Fibroblast of pulmonary artery (primary cell): ENCODE data around the gene SIVA1.

ENCODE experiments used
- DNase-seq: peaks from one replicate; pipeline ENCODE4 v3.0.0-alpha.2; 2010; ENCODE audit warnings: low read depth
- H3K4me3 ChIP-seq: replicated peaks from 2 replicates; pipeline ENCODE4 v1.5.1; 2011; ENCODE audit warnings: low read depth, mild to moderate bottlenecking, control low read depth, low read length, moderate library complexity
- TF ChIP-seq, protein P1 (sequence below): IDR thresholded peaks from 2 replicates; pipeline ENCODE4 v1.5.1; 2011; ENCODE audit warnings: mild to moderate bottlenecking, control low read depth, low read length, inconsistent platforms; ENCODE audit errors: missing control alignments

SIVA1 gene

DNA sequence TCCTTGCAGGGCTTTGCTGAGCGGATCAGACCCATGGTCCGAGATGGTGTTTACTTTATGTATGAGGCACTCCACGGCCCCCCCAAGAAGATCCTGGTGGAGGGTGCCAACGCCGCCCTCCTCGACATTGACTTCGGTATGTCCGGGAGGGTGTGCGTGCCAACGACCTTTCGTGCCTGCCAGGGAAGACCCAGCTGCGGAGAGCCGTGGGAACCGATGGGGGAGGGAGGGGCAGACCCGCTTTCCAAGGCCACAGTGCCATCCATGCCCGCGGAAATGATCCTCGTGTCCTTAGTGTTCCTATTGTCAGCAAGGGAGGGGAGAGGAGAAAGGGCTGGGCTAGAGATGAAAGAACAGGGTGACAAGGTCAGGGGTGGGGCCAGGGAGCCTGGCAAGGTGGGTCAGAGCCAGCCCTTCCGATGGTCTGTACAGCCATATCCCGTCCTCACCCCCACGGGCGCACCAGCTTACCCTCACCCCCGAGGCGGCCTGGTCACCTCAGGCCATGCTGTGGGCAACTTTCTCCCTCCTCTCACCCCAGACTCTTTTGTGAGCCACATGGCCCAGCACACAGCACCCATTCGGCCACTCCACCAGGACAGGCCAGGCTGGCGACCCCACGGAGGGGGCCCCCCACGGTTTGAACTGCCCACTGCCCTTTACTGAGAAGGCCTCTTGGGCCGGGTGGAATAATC is 11.7 kb upstream of the SIVA1 start:
- no peak overlapping the region for H3K4me3 ChIP-seq
- no peak for DNase-seq
- TF ChIP-seq, protein P1, sequence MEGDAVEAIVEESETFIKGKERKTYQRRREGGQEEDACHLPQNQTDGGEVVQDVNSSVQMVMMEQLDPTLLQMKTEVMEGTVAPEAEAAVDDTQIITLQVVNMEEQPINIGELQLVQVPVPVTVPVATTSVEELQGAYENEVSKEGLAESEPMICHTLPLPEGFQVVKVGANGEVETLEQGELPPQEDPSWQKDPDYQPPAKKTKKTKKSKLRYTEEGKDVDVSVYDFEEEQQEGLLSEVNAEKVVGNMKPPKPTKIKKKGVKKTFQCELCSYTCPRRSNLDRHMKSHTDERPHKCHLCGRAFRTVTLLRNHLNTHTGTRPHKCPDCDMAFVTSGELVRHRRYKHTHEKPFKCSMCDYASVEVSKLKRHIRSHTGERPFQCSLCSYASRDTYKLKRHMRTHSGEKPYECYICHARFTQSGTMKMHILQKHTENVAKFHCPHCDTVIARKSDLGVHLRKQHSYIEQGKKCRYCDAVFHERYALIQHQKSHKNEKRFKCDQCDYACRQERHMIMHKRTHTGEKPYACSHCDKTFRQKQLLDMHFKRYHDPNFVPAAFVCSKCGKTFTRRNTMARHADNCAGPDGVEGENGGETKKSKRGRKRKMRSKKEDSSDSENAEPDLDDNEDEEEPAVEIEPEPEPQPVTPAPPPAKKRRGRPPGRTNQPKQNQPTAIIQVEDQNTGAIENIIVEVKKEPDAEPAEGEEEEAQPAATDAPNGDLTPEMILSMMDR: no peak

- H3K4me3 ChIP-seq: no peak overlapping the region
- TF ChIP-seq, protein P1: no peak
- no peak for DNase-seq
These were observed 11.1 kb upstream of the SIVA1 start for GRCh38 chr14:104741803-104742251.

DNA sequence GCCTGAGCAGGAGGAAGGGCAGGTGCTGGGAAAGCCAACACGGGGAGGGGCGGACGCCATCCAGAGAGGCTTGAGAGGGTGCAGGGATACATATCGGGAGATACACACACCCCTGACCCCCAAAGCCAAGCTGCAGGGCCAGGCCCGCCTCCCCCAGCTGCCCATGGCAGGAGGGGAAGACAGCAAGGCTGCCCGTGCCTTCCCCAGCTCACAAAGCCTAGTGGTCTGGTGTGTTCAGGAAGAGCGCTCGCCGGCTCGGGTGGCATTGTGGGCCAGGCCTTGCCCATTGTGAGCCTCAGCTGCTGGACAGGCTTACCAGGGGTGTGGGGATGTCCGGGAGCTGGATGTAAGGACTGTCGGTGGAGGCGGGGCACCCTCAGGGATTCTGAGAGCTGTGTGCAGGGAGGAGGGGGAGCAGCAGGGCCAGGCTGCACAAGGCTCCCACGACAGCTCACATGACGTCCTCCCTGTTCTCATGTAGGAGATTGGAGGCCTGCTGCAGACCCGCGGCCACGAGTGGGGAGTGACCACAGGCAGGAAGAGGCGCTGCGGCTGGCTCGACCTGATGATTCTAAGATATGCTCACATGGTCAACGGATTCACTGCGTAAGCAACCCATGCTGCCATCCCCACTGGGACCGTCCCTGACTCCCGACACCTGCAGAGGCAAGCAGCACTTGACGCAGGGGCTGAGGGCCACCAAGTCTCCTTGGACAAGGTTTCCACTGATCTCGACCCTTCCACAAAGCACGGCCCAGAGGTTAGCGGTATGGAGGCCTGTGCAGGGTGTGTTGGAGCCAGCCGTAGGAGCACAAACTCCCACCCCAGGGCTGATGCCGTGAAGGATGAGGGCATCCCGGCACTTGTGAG is 10.1 kb upstream of the SIVA1 start:
- TF ChIP-seq, protein P1: no peak
- no peak for DNase-seq

DNA sequence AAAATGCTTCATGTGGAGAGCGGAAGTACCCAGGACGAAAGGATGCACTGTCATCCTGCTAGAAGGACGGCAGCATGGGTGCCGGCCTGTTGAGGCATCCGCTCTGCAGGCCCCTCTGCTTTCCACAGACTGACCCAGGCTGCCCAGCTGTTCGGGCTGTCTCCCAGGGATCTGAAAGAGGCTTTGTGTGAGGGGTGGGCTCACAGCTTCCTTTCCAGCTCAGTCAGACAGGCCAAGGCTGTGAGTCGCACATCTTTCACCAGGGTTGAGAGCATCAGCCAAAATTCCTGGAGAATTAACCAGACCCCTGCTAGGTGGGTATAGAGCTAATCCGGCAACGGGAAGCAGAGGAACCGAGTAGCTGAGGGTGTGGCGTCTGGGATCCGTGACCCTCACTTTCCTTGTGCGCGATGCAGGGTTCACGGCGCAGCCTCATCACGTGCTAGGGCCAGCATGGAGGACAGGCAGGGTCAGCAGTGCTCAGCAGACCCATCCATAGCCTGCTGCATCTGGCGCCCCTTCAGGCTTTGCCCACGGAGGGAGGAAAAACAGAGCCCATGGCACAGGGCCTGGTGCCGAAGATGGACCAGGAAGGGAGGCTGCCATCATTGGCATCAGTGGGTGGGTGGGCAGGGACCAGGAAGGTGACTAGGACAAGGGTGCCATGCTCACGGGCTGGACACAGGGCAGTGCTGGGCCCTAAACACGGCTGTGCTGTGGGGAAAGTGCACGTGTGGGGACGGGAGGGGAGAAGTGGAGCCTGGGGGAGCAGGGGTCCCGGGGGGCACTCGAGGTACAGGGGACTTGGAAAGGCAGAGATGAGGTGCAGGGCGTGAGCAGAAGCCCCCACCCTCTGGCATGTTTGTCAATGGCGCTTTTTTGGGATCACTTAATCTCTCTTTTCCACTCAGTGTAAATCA is 9.2 kb upstream of the SIVA1 start:
- DNase-seq: no peak
- no peak overlapping the region for H3K4me3 ChIP-seq
- TF ChIP-seq, protein P1: no peak

More for the DNA sequence above, 10.1 kb upstream of the SIVA1 start:
- H3K4me3 ChIP-seq: no peak overlapping the region

GRCh38 chr14:104744484-104744883 is 8.5 kb upstream of the SIVA1 start:
- DNase-seq: no peak
- H3K4me3 ChIP-seq: no peak overlapping the region
- TF ChIP-seq, protein P1: no peak

- TF ChIP-seq, protein P1: no peak
These were observed 7.5 kb upstream of the SIVA1 start for GRCh38 chr14:104745431-104745830.

More at GRCh38 chr14:104745431-104745830, 7.5 kb upstream of the SIVA1 start:
- no peak overlapping the region for H3K4me3 ChIP-seq
- DNase-seq: no peak
